Osteoblast (primary cell): ENCODE data around the gene KRTAP9-1. TPM values are rescaled to one million over a fixed set of nuclear protein-coding genes. Genes with fewer than 3 reads are reported as not detected.

Experiments
- DNase-seq: peaks from one replicate; pipeline ENCODE4 v3.0.0; 2011; ENCODE audit warnings: low spot score, mixed read lengths; ENCODE audit not compliant: insufficient read length; ENCODE audit errors: missing footprints
- H2AFZ ChIP-seq: 2 replicates; pipeline ENCODE4 v1.6.0; 2011; ENCODE audit warnings: mild to moderate bottlenecking, low read length
- H3K27ac ChIP-seq: 2 replicates; pipeline ENCODE4 v1.5.1; 2011; ENCODE audit warnings: mild to moderate bottlenecking, low read depth, low read length, moderate library complexity
- H3K27me3 ChIP-seq: 2 replicates; pipeline ENCODE4 v1.6.0; 2012; ENCODE audit warnings: mild to moderate bottlenecking, control low read depth, inconsistent platforms, low read length, moderate library complexity; ENCODE audit not compliant: insufficient read depth
- H3K36me3 ChIP-seq: 2 replicates; pipeline ENCODE4 v1.5.1; 2011; ENCODE audit warnings: mild to moderate bottlenecking, low read length, control low read depth, moderate library complexity; ENCODE audit not compliant: insufficient read depth
- H3K4me1 ChIP-seq: 2 replicates; pipeline ENCODE4 v1.5.1; 2011; ENCODE audit warnings: mild to moderate bottlenecking, low read length, control low read depth, moderate library complexity; ENCODE audit not compliant: insufficient read depth
- H3K4me2 ChIP-seq: 2 replicates; pipeline ENCODE4 v1.6.0; 2011; ENCODE audit warnings: mild to moderate bottlenecking, low read length; ENCODE audit not compliant: insufficient read depth
- H3K4me3 ChIP-seq: fragments of 200-600 bp; sonication (generic); 3 replicates; pipeline ENCODE4 v1.5.1; 2012; ENCODE audit warnings: mild to moderate bottlenecking, low read length, inconsistent platforms; ENCODE audit not compliant: insufficient read depth
- H3K79me2 ChIP-seq: 2 replicates; pipeline ENCODE4 v1.6.0; 2012; ENCODE audit warnings: mild to moderate bottlenecking, low read length, control low read depth, inconsistent platforms; ENCODE audit not compliant: insufficient read depth
- H3K9me3 ChIP-seq: 2 replicates; pipeline ENCODE4 v1.5.1; 2011; ENCODE audit warnings: low read depth, low read length, control low read depth
- H4K20me1 ChIP-seq: 2 replicates; pipeline ENCODE4 v1.6.0; 2012; ENCODE audit warnings: mild to moderate bottlenecking, low read length, control low read depth; ENCODE audit not compliant: insufficient read depth
- total RNA-seq: library from RNA; depleted of rRNA; stranded (reverse); fragments of >200 nt; gene quantifications from 2 replicates; pipeline ENCODE4 v1.2.3, GENCODE V29; 2012
- TF ChIP-seq, protein P1 (sequence below): IDR thresholded peaks from 2 replicates; pipeline ENCODE4 v1.5.1; 2011; ENCODE audit warnings: mild to moderate bottlenecking, low read depth, low read length, moderate library complexity; ENCODE audit errors: extremely low read depth

KRTAP9-1 gene
- total RNA-seq, 1 donor: not detected

DNA sequence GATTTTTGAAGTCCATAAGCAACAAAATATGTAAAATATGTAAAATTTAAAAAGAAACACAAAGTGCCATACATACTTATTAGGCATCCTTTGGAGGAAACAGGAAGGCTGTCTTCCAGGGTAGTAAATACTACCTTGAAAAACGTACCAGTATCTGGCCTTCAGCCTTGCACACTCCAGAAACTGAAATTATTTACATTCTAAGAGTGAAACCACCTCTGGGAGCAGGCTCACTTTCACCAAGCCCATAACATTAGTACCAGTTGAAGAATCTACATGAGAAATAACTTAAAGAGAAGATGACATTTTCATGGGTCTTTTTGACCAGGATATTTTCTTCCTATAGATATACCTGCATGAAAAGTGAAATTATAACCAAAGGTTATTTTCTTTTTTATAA lies 6.4 kb downstream of the KRTAP9-1 start:
- H2AFZ ChIP-seq: peak overlapping the region; percentile 74
- H3K27ac ChIP-seq: no peak overlapping the region
- peak overlapping the region; percentile 44 for H3K4me2 ChIP-seq
- no peaks in the 10 kb centered on the region for H3K79me2 ChIP-seq
- H4K20me1 ChIP-seq: no peaks in the 10 kb centered on the region
- H3K27me3 ChIP-seq: no peaks in the 10 kb centered on the region
- H3K4me3 ChIP-seq: no peak overlapping the region
- TF ChIP-seq, protein P1, sequence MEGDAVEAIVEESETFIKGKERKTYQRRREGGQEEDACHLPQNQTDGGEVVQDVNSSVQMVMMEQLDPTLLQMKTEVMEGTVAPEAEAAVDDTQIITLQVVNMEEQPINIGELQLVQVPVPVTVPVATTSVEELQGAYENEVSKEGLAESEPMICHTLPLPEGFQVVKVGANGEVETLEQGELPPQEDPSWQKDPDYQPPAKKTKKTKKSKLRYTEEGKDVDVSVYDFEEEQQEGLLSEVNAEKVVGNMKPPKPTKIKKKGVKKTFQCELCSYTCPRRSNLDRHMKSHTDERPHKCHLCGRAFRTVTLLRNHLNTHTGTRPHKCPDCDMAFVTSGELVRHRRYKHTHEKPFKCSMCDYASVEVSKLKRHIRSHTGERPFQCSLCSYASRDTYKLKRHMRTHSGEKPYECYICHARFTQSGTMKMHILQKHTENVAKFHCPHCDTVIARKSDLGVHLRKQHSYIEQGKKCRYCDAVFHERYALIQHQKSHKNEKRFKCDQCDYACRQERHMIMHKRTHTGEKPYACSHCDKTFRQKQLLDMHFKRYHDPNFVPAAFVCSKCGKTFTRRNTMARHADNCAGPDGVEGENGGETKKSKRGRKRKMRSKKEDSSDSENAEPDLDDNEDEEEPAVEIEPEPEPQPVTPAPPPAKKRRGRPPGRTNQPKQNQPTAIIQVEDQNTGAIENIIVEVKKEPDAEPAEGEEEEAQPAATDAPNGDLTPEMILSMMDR: no peak
- no peaks in the 10 kb centered on the region for H3K9me3 ChIP-seq
- DNase-seq: no peak
- peaks cover 10% of the 10 kb centered on the region for H3K4me1 ChIP-seq
- H3K36me3 ChIP-seq: no peaks in the 10 kb centered on the region

DNA sequence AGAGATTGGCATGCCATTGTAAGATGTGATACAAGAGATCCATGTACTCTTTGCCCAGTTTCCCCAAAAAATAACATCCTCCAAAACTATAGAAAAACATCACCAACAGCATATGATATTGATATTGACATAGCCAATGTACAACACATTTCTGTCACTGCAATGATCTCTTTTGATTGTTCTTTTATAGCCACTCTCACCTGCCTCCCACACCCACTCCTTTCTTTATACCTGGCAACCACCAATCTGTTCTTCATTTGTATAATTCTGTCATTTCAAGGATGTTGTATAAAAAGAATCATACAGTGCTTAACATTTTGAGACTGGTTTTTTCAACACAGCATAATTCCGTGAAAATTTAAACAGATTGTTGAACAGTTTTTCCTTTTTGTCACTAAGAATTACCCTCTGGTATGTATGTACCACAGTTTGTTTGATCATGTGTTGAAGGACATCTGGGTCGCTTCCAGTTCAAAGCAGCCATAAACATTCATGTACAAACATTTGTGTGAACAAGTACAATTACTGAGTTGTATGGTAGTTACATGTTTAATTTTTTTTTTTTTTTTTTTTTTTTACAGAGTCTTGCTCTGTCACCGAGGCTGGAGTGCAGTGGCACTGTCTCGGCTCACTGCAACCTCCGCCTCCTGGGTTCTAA lies 9.9 kb downstream of the KRTAP9-1 start:
- Histone ChIP-seq H3K4me1 (peaks cover 10% of the 10 kb centered on the region), H3K79me2 (no peaks in the 10 kb centered on the region), H3K4me2 (no peak overlapping the region), H3K27me3 (no peaks in the 10 kb centered on the region), H2AFZ (no peak overlapping the region), H3K4me3 (no peak overlapping the region), H4K20me1 (no peaks in the 10 kb centered on the region), H3K27ac (no peak overlapping the region), H3K36me3 (no peaks in the 10 kb centered on the region), H3K9me3 (no peaks in the 10 kb centered on the region)
- no peak for DNase-seq
- TF ChIP-seq, protein P1: no peak

DNA sequence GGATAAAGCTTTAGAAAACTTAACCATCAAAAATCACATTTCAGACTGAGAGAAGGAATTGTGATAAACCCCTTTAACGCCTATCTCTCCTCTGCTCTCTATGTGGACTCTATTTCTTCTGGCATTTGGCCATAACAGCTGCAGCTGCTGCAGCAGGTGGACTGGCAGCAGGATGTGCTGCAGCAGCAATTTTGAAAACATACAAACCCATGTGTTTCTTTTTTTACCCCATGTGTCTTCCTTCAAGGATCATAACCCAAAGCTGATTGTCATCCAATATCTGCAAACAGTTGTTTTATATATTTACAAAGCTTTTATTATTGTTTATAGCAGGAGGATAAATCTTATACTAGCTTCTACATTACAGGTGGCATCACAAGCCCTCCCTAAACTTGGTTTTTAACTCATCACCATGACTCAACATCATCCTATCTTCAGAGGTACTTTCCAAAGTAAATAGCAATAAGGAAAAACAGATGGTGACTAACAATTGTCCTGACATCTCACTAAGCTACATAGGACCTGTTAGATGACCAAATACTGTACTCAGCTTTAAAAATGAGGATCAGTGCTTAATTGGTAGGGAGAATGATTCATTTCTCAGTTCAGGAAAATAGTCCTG lies 22.3 kb downstream of the KRTAP9-1 start:
- H3K79me2 ChIP-seq: no peaks in the 10 kb centered on the region
- H3K4me1 ChIP-seq: peaks cover 5% of the 10 kb centered on the region
- TF ChIP-seq, protein P1: no peak
- no peaks in the 10 kb centered on the region for H3K36me3 ChIP-seq
- H3K9me3 ChIP-seq: no peaks in the 10 kb centered on the region
- no peaks in the 10 kb centered on the region for H4K20me1 ChIP-seq
- DNase-seq: peak; percentile 69
- no peaks in the 10 kb centered on the region for H3K27me3 ChIP-seq
- H3K4me3 ChIP-seq: no peak overlapping the region
- H3K4me2 ChIP-seq: no peak overlapping the region
- H2AFZ ChIP-seq: no peak overlapping the region
- H3K27ac ChIP-seq: no peak overlapping the region

DNA sequence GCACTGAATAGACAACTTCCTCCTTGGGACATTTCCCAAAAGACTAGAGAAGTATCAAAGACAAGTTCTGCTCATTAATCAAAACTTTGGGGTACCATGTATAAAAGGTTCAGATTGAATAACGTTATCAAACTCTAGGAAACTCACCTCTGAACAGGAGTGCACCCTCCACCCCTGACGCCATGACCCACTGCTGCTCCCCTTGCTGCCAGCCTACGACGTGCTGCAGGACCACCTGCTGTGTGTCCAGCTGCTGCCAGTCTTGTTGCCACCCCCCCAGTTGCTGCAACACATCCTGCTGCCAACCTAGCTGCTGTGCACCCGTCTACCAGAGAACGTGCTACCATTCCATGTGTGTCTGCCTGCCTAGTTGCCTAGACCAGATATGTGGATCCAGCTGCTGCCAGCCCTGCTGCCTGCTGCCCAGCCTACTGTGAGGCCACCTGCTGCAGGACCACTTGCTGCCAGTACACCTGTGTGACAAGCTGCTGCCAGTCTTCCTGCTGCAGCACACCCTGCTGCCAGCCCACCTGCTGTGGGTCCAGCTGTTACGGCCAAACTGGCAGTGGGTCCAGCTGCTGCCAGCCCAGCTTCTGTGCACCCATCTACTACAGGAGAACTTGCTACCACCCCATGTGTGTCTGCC lies 23.0 kb downstream of the KRTAP9-1 start:
- H3K4me3 ChIP-seq: no peak overlapping the region
- no peaks in the 10 kb centered on the region for H3K27me3 ChIP-seq
- no peak overlapping the region for H3K27ac ChIP-seq
- no peak overlapping the region for H3K4me2 ChIP-seq
- DNase-seq: no peak
- no peaks in the 10 kb centered on the region for H3K9me3 ChIP-seq
- no peak overlapping the region for H2AFZ ChIP-seq
- peaks cover 5% of the 10 kb centered on the region for H3K4me1 ChIP-seq
- H3K36me3 ChIP-seq: no peaks in the 10 kb centered on the region
- H4K20me1 ChIP-seq: no peaks in the 10 kb centered on the region
- H3K79me2 ChIP-seq: no peaks in the 10 kb centered on the region
- TF ChIP-seq, protein P1: no peak
